CD4-positive, alpha-beta T cell treated with Interleukin-6 at 100 ng/mL for 8 hours (primary cell): ENCODE data around the gene SCYGR4.
"Not testable (repeated sequence)": the region's sequence is repeated elsewhere in the genome, so short reads cannot be mapped to it uniquely, and the experiment has no call there.

Source experiments
- DNase-seq: peaks from one replicate; pipeline ENCODE4 v3.0.0-alpha.2; 2020; ENCODE audit warnings: mixed read lengths, low spot score

SCYGR4 gene

DNA sequence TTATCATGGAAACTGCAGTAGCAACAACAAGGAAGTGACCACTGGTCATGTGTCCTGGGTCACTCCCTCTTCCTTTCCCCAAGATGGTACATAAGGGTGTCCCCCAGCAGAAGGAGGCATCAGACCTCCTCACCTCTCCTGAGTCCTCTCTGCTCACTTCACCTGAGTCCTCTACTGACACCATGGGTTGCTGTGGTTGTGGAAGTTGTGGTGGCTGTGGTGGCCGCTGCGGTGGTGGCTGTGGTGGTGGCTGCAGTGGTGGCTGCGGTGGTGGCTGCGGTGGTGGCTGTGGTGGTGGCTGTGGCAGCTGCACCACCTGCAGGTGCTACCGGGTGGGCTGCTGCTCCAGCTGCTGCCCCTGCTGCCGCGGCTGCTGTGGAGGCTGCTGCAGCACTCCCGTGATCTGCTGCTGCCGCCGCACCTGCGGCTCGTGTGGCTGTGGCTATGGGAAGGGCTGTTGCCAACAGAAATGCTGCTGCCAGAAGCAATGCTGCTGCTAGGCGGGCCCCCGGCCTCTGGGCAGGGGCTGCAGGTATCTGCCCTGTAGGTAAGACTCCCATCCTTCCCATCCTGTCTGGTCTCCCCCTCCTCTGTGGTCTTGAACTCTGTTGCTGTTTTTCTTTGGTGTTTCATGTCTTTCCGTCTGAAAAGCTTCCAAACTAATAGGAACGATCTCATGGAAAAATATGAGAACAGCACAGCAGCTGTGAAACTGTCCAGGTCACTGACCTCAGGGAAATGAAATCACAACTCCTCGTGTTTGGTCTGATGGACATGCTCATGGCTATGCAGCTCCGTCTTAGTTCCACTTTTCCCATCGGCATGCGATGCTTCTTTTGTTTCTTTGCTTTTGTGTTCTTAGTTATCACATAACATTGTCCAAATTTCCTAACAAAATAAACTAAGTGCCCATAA, at the start of gene SCYGR4:
Gene SCYGR4, plus strand, starts transcription at position 183 of the 915 bp plus-strand sequence. Its CDS starts 0 bp downstream, at position 183.
- no peak for DNase-seq

DNA sequence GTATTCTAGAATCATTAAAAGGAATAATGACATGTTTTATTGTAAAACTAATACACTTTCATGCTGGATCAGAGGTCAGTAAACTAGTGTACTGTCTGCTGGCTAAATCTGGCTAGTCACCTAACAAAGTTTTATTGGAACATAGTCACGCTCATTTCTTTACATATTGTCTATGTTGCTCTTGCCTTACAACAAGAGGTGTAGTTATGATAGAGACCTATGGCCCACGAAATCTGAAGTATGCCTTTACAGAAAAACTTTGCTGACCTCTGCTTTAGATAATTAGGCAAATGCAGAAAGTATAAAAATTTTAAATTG, 48.5 kb upstream of the SCYGR4 start:
- no peak for DNase-seq

DNA sequence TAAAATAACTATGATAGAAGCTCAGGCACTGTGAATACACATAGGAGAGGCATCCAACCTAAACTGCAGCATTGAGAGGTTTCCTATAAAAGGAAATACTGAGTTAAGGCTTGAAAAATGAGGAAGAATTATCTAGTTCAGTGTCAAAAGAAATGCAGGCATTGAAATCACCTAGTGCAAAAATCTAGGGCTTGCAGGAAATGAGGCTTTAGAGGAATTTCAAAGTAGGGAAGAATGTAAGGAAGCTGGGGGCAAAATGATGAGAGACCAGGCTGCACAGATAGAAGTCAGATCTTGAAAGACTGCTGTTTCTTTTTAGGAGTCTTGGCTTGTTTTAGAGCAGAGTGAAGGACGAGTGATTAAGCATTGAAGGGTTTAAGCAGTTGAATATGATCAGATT, 46.7 kb upstream of the SCYGR4 start:
- DNase-seq, result no peak

GRCh38 chr2:227576110-227576509, 41.2 kb upstream of the SCYGR4 start:
- DNase-seq, result no peak

DNA sequence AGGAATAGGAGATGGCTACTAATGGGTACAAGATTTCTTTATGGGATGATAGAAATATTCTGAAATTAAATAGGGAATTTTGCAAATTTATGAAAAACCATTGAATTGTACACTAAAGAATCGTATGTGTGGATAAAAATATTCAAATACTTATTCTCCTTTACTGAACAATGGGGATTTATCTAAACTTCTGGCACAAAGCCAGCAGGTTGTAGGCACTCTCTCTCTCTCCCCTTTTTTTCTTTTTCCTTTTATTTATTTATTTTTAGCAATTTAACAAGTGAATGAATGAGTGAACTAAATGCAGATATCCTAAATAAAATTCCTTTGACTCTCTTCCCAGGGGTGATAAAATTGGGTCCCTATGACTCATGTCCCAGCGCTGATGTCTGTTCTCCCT, 40.5 kb upstream of the SCYGR4 start:
- no peak for DNase-seq

DNA sequence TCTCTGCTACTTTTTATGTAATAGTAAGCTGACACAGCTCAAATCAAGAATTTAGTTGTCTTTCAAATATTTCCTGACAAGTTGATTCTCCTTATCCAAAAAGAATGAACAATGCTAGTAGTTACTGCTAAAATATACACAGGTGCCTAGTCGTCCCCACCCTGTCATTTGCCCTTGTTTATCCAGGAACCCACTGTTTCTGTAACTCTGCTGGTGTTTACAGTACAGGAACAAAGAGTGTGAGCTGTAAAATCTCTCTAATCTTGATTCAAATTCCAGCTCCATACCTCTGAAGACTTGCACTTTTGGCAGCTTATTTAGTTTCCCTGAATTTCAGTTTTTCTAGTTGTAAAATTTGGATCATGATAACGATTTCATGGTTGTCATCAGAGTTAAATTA, 39.7 kb upstream of the SCYGR4 start:
- DNase-seq, result no peak

GRCh38 chr2:227578642-227579041, 38.7 kb upstream of the SCYGR4 start:
- no peak for DNase-seq

GRCh38 chr2:227579791-227580190, 37.5 kb upstream of the SCYGR4 start:
- DNase-seq, result no peak

DNA sequence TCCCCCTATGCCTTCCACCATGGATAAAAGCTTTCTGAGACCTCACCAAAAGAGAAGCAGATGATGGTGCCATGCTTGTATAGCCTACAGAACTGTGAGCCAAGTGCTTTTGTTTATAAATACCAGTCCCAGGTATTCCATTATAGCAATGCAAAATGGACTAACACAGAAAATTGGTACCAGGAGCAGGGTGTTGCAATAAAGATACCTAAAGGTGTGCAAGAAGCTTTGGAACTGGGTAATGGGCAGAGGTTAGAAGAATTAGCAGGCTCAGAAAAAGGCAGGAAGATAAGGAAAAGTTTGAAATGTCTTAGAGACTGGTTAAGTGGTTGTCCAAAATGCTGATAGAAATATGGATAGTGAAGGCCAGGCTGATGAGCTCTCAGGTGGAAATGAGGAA, 34.9 kb upstream of the SCYGR4 start:
- DNase-seq, result no peak

GRCh38 chr2:227592694-227593387, 24.5 kb upstream of the SCYGR4 start:
- DNase-seq, result no peak

- DNase-seq, result no peak
Measured at GRCh38 chr2:227595797-227596196, 21.5 kb upstream of the SCYGR4 start.

DNA sequence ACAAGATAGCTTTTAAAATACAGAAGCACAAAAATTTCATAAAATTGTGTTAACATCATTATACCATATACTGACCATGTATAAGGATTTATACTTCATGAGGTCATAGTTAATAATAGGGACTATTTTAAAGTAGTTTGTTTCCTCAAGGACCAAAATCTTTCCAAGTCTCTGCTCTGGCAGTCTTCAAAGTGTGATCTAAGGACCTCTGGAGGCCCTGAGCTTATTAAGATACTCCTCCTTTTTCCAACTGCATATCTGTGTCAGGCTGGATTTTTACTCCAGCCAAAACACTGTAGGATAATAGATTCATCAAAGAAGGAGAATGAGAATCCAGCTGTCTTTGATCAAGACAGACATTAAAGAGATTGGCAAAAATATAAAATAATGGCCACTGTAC, 20.3 kb upstream of the SCYGR4 start:
- no peak for DNase-seq

DNA sequence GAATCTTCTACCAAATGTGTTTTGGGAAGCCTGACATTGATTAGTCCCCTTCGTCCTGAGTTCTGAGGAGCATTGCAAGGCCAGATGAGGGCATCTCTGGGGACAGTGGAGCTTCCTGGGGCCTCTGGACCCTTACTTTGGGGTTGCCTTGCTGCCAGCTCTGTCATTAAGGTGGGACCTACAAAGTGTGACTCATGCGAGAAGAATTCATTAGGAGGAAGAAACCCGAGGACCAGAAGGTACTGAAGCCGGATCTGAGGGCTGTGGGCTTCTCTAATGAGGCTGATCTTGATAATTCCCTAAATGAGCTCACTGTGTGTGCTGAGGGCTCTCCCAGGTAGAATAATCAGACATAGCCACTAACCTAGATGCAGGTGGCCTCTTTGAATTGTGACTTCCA, 19.3 kb upstream of the SCYGR4 start:
- DNase-seq, result no peak

DNA sequence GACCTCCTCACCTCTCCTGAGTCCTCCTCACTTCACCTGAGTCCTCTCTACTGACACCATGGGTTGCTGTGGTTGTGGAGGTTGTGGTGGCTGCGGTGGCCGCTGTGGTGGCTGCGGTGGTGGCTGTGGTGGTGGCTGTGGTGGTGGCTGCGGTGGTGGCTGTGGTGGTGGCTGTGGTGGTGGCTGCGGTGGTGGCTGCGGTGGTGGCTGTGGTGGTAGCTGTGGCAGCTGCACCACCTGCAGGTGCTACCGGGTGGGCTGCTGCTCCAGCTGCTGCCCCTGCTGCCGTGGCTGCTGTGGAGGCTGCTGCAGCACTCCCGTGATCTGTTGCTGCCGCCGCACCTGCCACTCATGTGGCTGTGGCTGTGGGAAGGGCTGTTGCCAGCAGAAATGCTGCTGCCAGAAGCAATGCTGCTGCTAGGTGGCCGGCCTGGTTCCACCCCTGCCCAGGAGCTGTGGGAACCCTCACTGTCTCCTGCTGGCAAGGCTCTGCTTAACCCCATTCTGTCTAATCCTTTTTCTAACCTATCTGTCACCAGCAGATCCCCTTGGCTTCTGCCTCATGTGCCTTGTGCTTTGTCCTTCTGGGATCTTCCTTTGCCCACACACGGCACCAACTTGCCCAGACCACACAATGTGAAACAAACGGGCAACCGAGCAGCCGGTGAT, 18.3 kb upstream of the SCYGR4 start, which contains the start of gene SCYGR2:
Gene SCYGR2, plus strand, starts transcription at position 59 of the 669 bp plus-strand sequence. Its CDS starts 0 bp downstream, at position 59.
- not testable (repeated sequence) for DNase-seq

- DNase-seq, result no peak
Measured at GRCh38 chr2:227602358-227602757, 14.9 kb upstream of the SCYGR4 start.

- no peak for DNase-seq
Measured at GRCh38 chr2:227606476-227606875, 10.8 kb upstream of the SCYGR4 start.

DNA sequence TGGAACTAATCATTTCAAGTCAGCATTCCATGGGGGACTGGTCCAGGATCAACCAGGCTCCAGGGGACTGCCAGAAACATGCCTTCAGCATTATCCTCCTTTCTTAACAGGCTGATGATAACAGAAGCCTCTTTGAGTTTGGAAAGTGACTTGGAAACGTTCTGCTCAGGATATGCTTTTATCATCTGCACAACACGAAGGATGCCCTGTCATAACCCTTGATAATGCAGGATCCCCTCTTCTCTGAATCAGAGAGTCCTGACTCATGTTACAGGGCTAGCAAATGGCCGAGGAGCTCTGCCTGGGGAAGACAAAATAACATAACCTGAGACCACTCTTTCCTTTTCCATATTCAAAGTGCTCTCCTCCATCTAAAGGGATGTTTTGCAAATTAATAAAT, 9.4 kb upstream of the SCYGR4 start:
- no peak for DNase-seq

DNA sequence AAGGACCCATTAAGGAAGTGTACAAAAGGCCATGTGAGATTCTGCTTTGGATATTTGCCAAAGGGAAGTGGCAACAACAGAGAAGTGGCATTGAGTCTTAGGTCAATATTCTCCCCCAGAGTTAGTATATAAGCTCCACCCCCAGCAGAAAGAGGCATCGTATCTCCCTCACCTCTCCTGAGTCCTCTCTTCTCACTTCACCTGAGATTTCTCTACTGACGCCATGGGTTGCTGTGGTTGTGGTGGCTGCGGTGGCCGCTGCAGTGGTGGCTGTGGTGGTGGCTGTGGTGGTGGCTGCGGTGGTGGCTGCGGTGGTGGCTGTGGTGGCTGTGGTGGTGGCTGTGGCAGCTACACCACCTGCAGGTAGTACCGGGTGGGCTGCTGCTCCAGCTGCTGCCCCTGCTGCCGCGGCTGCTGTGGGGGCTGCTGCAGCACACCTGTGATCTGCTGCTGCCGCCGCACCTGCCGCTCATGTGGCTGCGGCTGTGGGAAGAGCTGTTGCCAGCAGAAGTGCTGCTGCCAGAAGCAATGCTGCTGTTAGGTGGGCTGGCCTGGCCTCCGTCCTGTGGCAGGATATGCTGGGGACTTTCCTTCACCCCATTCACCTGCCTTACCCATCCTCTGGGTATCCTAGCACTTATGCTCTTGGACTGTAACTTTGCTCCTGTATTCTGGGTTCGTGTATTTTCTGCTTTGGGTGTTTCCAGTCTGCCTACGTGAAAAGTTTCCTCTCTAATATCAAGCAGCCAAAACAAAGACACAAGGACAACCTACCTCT, 8.5 kb upstream of the SCYGR4 start:
- DNase-seq, result no peak

GRCh38 chr2:227610123-227610522, 7.2 kb upstream of the SCYGR4 start:
- DNase-seq, result no peak

DNA sequence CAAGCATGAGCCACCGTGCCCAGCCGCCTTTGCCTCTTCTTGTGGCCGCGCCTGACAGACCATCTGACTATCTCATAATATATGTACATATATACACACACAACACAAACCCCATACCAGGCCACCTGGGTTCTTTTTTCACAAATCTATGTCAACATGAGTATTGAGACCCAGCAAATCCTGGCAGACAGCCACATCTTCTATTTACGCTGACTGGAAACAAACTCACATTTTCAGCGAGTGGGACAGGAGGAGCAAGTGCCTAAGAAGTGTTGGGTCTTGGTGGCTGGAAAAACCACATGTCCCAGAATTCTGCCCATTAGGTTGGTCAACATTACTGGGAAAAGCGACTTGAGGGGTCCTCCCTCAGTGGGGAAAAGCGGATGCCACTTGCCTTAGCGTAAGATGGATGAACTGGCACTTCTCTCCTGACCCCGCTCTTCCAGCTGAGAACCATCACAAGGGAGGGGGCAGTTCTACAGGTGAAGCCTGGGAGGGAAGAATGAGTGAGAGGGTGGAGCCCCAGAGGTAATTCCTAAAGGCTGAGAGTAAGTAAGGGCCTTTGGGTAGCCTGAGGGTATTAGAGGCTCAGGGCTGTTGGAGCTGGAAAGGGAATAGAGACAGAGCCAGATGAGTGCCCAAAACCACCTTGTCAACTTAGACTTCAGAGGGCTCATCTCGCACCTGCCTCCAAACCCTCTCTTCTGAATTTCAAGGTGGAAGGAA, 4.6 kb upstream of the SCYGR4 start:
- no peak for DNase-seq

DNA sequence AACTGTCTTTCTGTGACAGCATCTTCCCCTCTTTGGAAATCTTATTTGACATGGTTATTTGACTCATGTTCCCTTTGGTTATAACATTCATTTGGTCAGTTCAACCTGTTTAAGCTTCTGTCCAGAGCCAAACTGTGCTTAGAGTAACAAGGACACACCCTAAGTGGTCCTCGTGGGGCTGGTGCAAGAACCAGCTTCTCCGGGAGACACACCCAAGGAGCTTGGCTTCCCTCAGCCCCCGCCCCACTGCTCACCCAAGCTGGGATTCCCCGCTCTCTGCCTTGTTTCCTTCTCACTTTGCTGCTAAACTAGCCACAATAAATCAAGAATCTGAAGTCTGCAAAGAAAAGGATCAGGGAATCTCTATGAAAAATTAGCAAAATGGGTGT, 4.0 kb upstream of the SCYGR4 start:
- DNase-seq, result no peak
